CD14-positive monocyte (primary cell): ENCODE measurements around the gene ATP6AP2. TPM values are rescaled to one million over a fixed set of nuclear protein-coding genes. Genes with fewer than 3 reads are reported as not detected.

ENCODE experiments used
- DNase-seq, 3 donors: peaks; one replicate each; pipeline ENCODE4 v3.0.0-alpha.2; 2011 to 2022
- H2AFZ ChIP-seq: 2 replicates; pipeline ENCODE4 v1.6.0; 2012; ENCODE audit warnings: mild to moderate bottlenecking, low read depth, low read length, inconsistent platforms; ENCODE audit not compliant: insufficient read depth, poor library complexity, severe bottlenecking
- H3K27ac ChIP-seq, 2 donors: 1 replicate in 1 of 2; 2 replicates in 1 of 2; pipeline ENCODE4 v1.5.1; 2012 to 2013; ENCODE audit warnings: low read length in 2 of 2, control low read depth in 1 of 2, inconsistent platforms in 1 of 2, low read depth in 1 of 2, mild to moderate bottlenecking in 1 of 2
- H3K27me3 ChIP-seq, 2 donors: one replicate each; pipeline versions ENCODE4 v1.6.0 to v1.6.1; 2011 to 2013; ENCODE audit warnings: low read length in 2 of 2; ENCODE audit not compliant: control insufficient read depth in 2 of 2, insufficient read depth in 2 of 2
- H3K36me3 ChIP-seq, 2 donors: replicated peaks in 1 of 2; 1 replicate in 1 of 2; 2 replicates in 1 of 2; pipeline versions ENCODE4 v1.5.1 to v1.6.1; 2012 to 2013; ENCODE audit warnings: low read length in 2 of 2, control low read depth in 1 of 2, inconsistent platforms in 1 of 2, mild to moderate bottlenecking in 1 of 2; ENCODE audit not compliant: insufficient read depth in 2 of 2, control insufficient read depth in 1 of 2
- H3K4me1 ChIP-seq, 2 donors: 1 replicate in 1 of 2; 2 replicates in 1 of 2; pipeline versions ENCODE4 v1.5.1 to v1.6.1; 2012 to 2013; ENCODE audit warnings: low read length in 2 of 2, control low read depth in 1 of 2, inconsistent platforms in 1 of 2, mild to moderate bottlenecking in 1 of 2, moderate library complexity in 1 of 2; ENCODE audit not compliant: insufficient read depth in 2 of 2, control insufficient read depth in 1 of 2
- H3K4me2 ChIP-seq: replicated peaks from 2 replicates; pipeline ENCODE3; 2012; ENCODE audit warnings: low read length, moderate library complexity, mild to moderate bottlenecking; ENCODE audit not compliant: poor library complexity, severe bottlenecking; ENCODE audit errors: extremely low read depth
- H3K4me3 ChIP-seq, 3 experiments: fragments of 200-600 bp in 1 of 3; sonication (generic) in 1 of 3; replicated peaks in 1 of 3; 1 replicate in 2 of 3; 2 replicates in 1 of 3; pipeline ENCODE4 v1.5.1; 2011 to 2013; ENCODE audit warnings: low read length in 3 of 3, mild to moderate bottlenecking in 3 of 3, control low read depth in 2 of 3, low read depth in 2 of 3, inconsistent platforms in 1 of 3, moderate library complexity in 1 of 3
- H3K79me2 ChIP-seq: 2 replicates; pipeline ENCODE4 v1.6.0; 2012; ENCODE audit warnings: mild to moderate bottlenecking, control low read depth, inconsistent platforms, low read length, moderate library complexity; ENCODE audit not compliant: insufficient read depth
- H3K9ac ChIP-seq: 2 replicates; pipeline ENCODE4 v1.6.0; 2017; ENCODE audit warnings: low read length, mild to moderate bottlenecking; ENCODE audit not compliant: insufficient read depth, poor library complexity, severe bottlenecking
- H3K9me3 ChIP-seq, 2 donors: replicated peaks in 1 of 2; 1 replicate in 1 of 2; 2 replicates in 1 of 2; pipeline versions ENCODE4 v1.5.1 to v1.6.1; 2012 to 2013; ENCODE audit warnings: low read length in 2 of 2, control low read depth in 1 of 2; ENCODE audit not compliant: control insufficient read depth in 1 of 2, insufficient read depth in 1 of 2
- H4K20me1 ChIP-seq: 2 replicates; pipeline ENCODE4 v1.6.0; 2012; ENCODE audit warnings: mild to moderate bottlenecking, low read length, control low read depth, moderate library complexity; ENCODE audit not compliant: insufficient read depth
- H3K27ac Mint-ChIP-seq, 7 donors: one replicate each; pipeline ENCODE4 v1.8.0; 2020; ENCODE audit warnings: mild to moderate bottlenecking in 7 of 7, mixed read lengths in 7 of 7, moderate library complexity in 6 of 7, inconsistent platforms in 2 of 7
- H3K27me3 Mint-ChIP-seq, 3 donors: one replicate each; pipeline ENCODE4 v1.8.0; 2021 to 2022; ENCODE audit warnings: low read depth in 3 of 3, mild to moderate bottlenecking in 3 of 3, mixed read lengths in 3 of 3, moderate library complexity in 3 of 3, inconsistent platforms in 1 of 3
- H3K36me3 Mint-ChIP-seq, 2 donors: one replicate each; pipeline ENCODE4 v1.8.0; 2020; ENCODE audit warnings: mixed read lengths in 2 of 2, inconsistent platforms in 1 of 2, mild to moderate bottlenecking in 1 of 2
- H3K4me1 Mint-ChIP-seq: one replicate; pipeline ENCODE4 v1.8.0; 2020; ENCODE audit warnings: mild to moderate bottlenecking, mixed read lengths
- H3K4me3 Mint-ChIP-seq, 2 donors: one replicate each; pipeline ENCODE4 v1.8.0; 2020; ENCODE audit warnings: mild to moderate bottlenecking in 2 of 2, mixed read lengths in 2 of 2, moderate library complexity in 1 of 2
- H3K9me3 Mint-ChIP-seq, 7 donors: one replicate each; pipeline ENCODE4 v1.8.0; 2020 to 2022; ENCODE audit warnings: mixed read lengths in 7 of 7, mild to moderate bottlenecking in 6 of 7, moderate library complexity in 6 of 7, inconsistent platforms in 2 of 7
- WGBS: methylation state at CpG from one replicate; pipeline ENCODE4 v1.1.5; 2013; ENCODE audit warnings: missing lambda C conversion rate; ENCODE audit not compliant: insufficient coverage; 5-methylcytosine and 5-hydroxymethylcytosine counted together
- intact Hi-C, 2 donors: fragments of 100-400 bp; cut with micrococcal nuclease; formaldehyde crosslinking; loops; one replicate each; pipeline versions ENCODE4 v1.15.0 to v1.15.1; 2023
- polyA plus RNA-seq, 3 donors: library from polyadenylated mRNA; depleted of rRNA in 1 of 3; unstranded in 2 of 3; stranded (reverse) in 1 of 3; fragments of 300-500 nt in 2 of 3; fragments of >200 nt in 1 of 3; fragmentation: Illumina TruSeq in 2 of 3; gene quantifications; 1 replicate in 2 of 3; 2 replicates in 1 of 3; pipeline ENCODE4 v1.2.3, GENCODE V29; 2012 to 2021
- TF ChIP-seq, protein P1 (sequence below): fragments of 200-600 bp; IDR thresholded peaks from one replicate; pipeline ENCODE4 v1.8.0; 2022; ENCODE audit warnings: antibody characterized with exemption, mild to moderate bottlenecking

Gene ATP6AP2
- polyA plus RNA-seq, 3 donors = 332 to 497 (median 430) TPM

DNA sequence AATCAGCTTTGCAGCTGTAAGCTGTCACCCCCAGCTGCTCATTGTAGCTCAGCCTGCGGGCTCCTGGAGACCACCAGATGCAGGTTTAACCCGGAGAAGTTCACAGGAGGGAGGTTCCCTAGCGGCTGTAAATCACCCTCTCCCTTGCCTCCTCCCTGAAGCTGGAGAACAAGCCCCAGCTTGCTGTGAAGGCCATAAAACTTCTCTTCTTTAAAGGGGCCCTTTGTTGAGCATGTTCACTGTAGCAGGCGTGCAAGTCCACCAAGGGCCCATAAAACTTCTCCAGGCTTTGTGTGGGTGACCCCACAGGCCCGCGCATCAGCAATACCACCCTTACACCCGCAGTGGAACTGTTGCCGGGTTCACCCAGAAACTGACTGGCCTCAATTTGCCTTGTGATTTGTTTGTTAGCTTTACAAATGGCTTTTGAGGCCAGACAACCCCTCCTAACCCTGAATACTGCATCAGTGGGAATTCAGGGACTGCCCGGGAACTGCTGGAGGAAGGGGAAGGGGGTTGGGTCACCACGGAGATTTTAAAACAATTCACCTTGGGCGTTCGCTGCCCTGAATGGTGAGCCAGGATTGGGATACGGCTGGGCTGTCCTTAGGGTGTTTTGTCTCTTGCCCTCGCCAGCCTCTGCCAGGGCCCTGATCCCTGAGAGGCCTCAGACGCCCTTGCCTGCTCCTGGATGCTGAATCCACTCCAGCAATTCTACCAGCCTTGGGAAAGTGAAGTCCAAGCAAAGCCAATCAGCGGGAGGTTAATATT, 49.5 kb upstream of the ATP6AP2 start:
- Histone ChIP-seq H3K36me3 (no peaks in the 10 kb centered on the region), H3K9ac (no peak overlapping the region), H3K4me3 (no peak overlapping the region), H4K20me1 (no peaks in the 10 kb centered on the region), H2AFZ (no peak overlapping the region), H3K27me3 (peaks cover 0 to 6% of the 10 kb centered on the region in 2 donors), H3K79me2 (no peaks in the 10 kb centered on the region), H3K9me3 (no peaks in the 10 kb centered on the region), H3K27ac (no peak overlapping the region), H3K4me1 (no peaks in the 10 kb centered on the region), H3K4me2 (no peak overlapping the region)
- WGBS = 100% methylated on average over 2 of the region's 16 CpGs
- H3K9me3 Mint-ChIP-seq = peaks cover 0 to 8% (median 0%) of the 10 kb centered on the region in 7 donors
- no peak overlapping the region for H3K4me3 Mint-ChIP-seq
- H3K36me3 Mint-ChIP-seq = no peaks in the 10 kb centered on the region
- intact Hi-C loops = no loop called here
- no peak overlapping the region for H3K27ac Mint-ChIP-seq
- peaks cover 3% of the 10 kb centered on the region for H3K4me1 Mint-ChIP-seq
- DNase-seq = no peak
- TF ChIP-seq, protein P1, sequence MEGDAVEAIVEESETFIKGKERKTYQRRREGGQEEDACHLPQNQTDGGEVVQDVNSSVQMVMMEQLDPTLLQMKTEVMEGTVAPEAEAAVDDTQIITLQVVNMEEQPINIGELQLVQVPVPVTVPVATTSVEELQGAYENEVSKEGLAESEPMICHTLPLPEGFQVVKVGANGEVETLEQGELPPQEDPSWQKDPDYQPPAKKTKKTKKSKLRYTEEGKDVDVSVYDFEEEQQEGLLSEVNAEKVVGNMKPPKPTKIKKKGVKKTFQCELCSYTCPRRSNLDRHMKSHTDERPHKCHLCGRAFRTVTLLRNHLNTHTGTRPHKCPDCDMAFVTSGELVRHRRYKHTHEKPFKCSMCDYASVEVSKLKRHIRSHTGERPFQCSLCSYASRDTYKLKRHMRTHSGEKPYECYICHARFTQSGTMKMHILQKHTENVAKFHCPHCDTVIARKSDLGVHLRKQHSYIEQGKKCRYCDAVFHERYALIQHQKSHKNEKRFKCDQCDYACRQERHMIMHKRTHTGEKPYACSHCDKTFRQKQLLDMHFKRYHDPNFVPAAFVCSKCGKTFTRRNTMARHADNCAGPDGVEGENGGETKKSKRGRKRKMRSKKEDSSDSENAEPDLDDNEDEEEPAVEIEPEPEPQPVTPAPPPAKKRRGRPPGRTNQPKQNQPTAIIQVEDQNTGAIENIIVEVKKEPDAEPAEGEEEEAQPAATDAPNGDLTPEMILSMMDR = no peak
- H3K27me3 Mint-ChIP-seq = peaks cover 2 to 41% (median 3%) of the 10 kb centered on the region in 3 donors

DNA sequence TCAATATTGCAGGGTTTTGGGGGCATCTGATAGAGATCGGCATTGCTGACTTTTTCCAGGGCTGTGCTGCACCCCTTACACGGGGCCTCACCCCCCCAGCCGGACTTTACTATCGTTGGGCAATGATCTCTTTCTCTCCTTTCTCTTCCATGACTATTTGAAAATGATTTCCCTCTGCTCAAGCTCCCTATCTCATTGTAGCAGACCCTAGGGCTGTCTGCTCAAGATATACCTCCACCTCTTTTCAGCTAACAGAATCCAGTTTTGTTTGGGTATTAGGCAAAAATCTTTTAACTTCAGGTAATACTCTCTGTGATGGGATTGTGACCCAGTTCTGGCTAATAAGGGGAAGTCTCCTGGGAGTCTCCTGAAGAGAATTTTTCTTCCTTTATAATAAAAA, 43.5 kb upstream of the ATP6AP2 start:
- Mint-ChIP-seq H3K27me3 (peaks cover 0 to 55% (median 3%) of the 10 kb centered on the region in 3 donors), H3K9me3 (peaks cover 0 to 6% (median 0%) of the 10 kb centered on the region in 7 donors), H3K4me1 (peaks cover 20% of the 10 kb centered on the region), H3K36me3 (no peaks in the 10 kb centered on the region), H3K27ac (no peak overlapping the region), H3K4me3 (no peak overlapping the region)
- peaks cover 19% of the 10 kb centered on the region in 2 donors for H3K4me1 ChIP-seq
- H3K79me2 ChIP-seq = no peaks in the 10 kb centered on the region
- no peak overlapping the region for H3K9ac ChIP-seq
- no peaks in the 10 kb centered on the region for H3K36me3 ChIP-seq
- H3K9me3 ChIP-seq = no peaks in the 10 kb centered on the region
- no peak overlapping the region for H2AFZ ChIP-seq
- H3K27ac ChIP-seq = no peak overlapping the region
- intact Hi-C loops = no loop called here
- WGBS = no CpG with 5 or more reads among the region's 4 CpGs
- DNase-seq = no peak
- TF ChIP-seq, protein P1 = no peak
- H3K4me3 ChIP-seq = no peak overlapping the region
- no peaks in the 10 kb centered on the region for H4K20me1 ChIP-seq
- peaks cover 0 to 17% of the 10 kb centered on the region in 2 donors for H3K27me3 ChIP-seq
- H3K4me2 ChIP-seq = no peak overlapping the region
